ENCODE results near the gene ALDH8A1. TPM values are rescaled to one million over a fixed set of nuclear protein-coding genes. Genes with fewer than 3 reads are reported as not detected.

The ALDH8A1 gene
- polyA plus RNA-seq, 1 of the 3 experiments (the other 2 are of a cell fraction): 0.25 TPM

DNA sequence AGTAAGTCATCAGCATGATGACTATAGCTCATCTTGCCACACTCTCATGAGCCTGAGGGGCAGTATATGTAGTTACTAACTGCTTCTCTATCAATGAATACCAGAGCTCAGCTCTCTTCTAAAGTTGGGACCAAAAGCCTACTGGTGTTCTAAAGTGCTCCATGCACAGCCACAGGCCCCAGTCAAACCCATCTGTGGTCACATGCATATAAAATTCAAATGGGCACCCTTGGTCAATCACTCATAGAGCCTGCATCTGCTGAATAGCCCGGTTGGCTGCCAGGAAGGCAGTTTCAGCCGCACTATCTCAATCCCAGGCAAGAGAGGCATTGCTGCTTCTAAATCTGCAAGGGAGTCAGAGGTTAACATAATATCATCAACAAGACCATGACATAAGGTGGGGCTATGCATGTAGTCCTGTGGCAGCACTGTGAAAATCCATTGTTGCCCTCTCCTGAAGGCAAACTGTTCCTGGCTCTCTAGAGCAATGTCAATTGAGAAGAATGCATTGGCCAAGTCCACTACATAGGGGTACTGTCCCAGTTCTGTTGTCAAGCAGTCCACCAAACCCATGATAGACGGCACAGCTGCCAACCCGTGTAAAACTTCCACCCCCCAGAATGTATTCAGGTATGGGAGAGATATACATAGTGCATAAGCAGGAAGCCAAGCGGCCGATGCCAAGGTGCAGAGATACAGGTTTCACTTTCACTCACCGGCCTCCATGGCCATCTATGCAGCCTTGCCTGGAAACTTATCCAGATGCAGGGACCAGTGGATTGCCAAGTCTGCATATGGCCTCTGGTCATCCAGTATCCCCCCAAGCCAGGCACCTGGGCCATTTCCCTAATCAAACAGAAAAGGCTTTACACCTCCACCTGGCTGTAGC, 76.2 kb downstream of the ALDH8A1 start:
- Histone ChIP-seq H3K27ac (ENCODE audit: low read depth in 2 of 2, low read length in 1 of 2) (no peak overlapping the region), H2AFZ (ENCODE audit: low read depth) (no peak overlapping the region), H3F3A (replicated peaks; ENCODE audit: insufficient read depth) (no peaks in the 10 kb centered on the region), H4K20me1 (ENCODE audit: insufficient read depth) (no peaks in the 10 kb centered on the region), H3K4me1 (ENCODE audit: control insufficient read depth in 1 of 2, insufficient read depth in 2 of 2, low read depth in 1 of 2, low read length in 1 of 2) (no peaks in the 10 kb centered on the region; a peak in 1 of 4 replicates), H3K79me2 (ENCODE audit: insufficient read depth) (no peaks in the 10 kb centered on the region), H3K9me2 (no peaks in the 10 kb centered on the region), H3K4me2 (no peak overlapping the region), H3K9me3 (no peaks in the 10 kb centered on the region), H3K36me3 (replicated peaks in 1 of 2; ENCODE audit: control insufficient read depth in 1 of 2, insufficient read depth in 2 of 2, low read length in 1 of 2) (no peaks in the 10 kb centered on the region), H3K27me3 (ENCODE audit: insufficient read depth) (no peaks in the 10 kb centered on the region), H3K4me3 (ENCODE audit: low read depth in 2 of 2, low read length in 1 of 2) (no peak overlapping the region), H3K9ac (no peak overlapping the region)
- no peak for DNase-seq
- CTCF ChIA-PET: interaction anchor here (1.7 kb wide), 1 partner anchor 9 kb away, joined by 7 read pairs; no protein-coding TSS in a partner anchor
- POLR2A ChIA-PET: interaction anchor here (0.6 kb wide), 1 partner anchor 738 kb away, joined by 4 read pairs; no protein-coding TSS in a partner anchor
- TF ChIP-seq RFX5 (IDR thresholded peaks at IDR 0.05; ENCODE audit: low read length) (no peak), MEF2A (IDR thresholded peaks at IDR 0.05; ENCODE audit: borderline replicate concordance, low read depth) (no peak), ELF1 (IDR thresholded peaks at IDR 0.05) (no peak)
- TF ChIP-seq, protein P1, sequence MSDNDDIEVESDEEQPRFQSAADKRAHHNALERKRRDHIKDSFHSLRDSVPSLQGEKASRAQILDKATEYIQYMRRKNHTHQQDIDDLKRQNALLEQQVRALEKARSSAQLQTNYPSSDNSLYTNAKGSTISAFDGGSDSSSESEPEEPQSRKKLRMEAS (IDR thresholded peaks at IDR 0.05; ENCODE audit: low read depth): no peak
- WGBS (ENCODE audit: low lambda C conversion rate): 78% methylated on average over 2 of the region's 7 CpGs

- no peaks in the 10 kb centered on the region for H3K27me3 ChIP-seq (ENCODE audit: insufficient read depth)
- H3K4me2 ChIP-seq: no peak overlapping the region
- no peak overlapping the region for H3K4me3 ChIP-seq (ENCODE audit: low read depth in 2 of 2, low read length in 1 of 2)
- DNase-seq: no peak
- no peak overlapping the region; a peak in 1 of 4 replicates for H3K27ac ChIP-seq (ENCODE audit: low read depth in 2 of 2, low read length in 1 of 2)
- ChIA-PET POLR2A (no interaction called here), CTCF (no interaction called here)
- no peaks in the 10 kb centered on the region; a peak in 1 of 4 replicates for H3K4me1 ChIP-seq (ENCODE audit: control insufficient read depth in 1 of 2, insufficient read depth in 2 of 2, low read depth in 1 of 2, low read length in 1 of 2)
- H3K9me3 ChIP-seq: no peaks in the 10 kb centered on the region
- H3K9me2 ChIP-seq: no peaks in the 10 kb centered on the region
- 64% methylated on average over 9 of the region's 9 CpGs for WGBS (ENCODE audit: low lambda C conversion rate)
- H3K79me2 ChIP-seq (ENCODE audit: insufficient read depth): no peaks in the 10 kb centered on the region
- H2AFZ ChIP-seq (ENCODE audit: low read depth): no peak overlapping the region
- no peak overlapping the region for H3K9ac ChIP-seq
- no peaks in the 10 kb centered on the region for H4K20me1 ChIP-seq (ENCODE audit: insufficient read depth)
- no peaks in the 10 kb centered on the region for H3K36me3 ChIP-seq (replicated peaks in 1 of 2; ENCODE audit: control insufficient read depth in 1 of 2, insufficient read depth in 2 of 2, low read length in 1 of 2)
- TF ChIP-seq RXRA (IDR thresholded peaks at IDR 0.05; ENCODE audit: borderline replicate concordance, low read depth) (no peak), USF2 (IDR thresholded peaks at IDR 0.05; ENCODE audit: borderline replicate concordance, low read depth, low read length) (no peak), TAF1 (IDR thresholded peaks at IDR 0.05; ENCODE audit: borderline replicate concordance, low read depth, low read length) (no peak), NRF1 (IDR thresholded peaks at IDR 0.05; ENCODE audit: low read depth, low read length) (no peak), JUND (IDR thresholded peaks at IDR 0.05) (no peak), TCF12 (IDR thresholded peaks at IDR 0.05) (peak; percentile 84)
- TF ChIP-seq, protein P1 (IDR thresholded peaks at IDR 0.05; ENCODE audit: low read depth): no peak
- H3F3A ChIP-seq (replicated peaks; ENCODE audit: insufficient read depth): no peaks in the 10 kb centered on the region
Measured at GRCh38 chr6:134870677-134871498, 79.0 kb downstream of the ALDH8A1 start.
